Measurements from ENCODE around the gene SPEF2. TPM values are rescaled to one million over a fixed set of nuclear protein-coding genes. Genes with fewer than 3 reads are reported as not detected.
A peak's percentile ranks its signal among the peaks of the same experiment; 100 is the strongest.

The SPEF2 gene
- total RNA-seq, 2 experiments from 2014 or later = 0.03 TPM; not detected in 1

- ChIA-PET POLR2A (interaction anchor here (0.5 to 8.2 kb wide), 8 partner anchors 8 to 1367 kb away, joined by 3 to 52 read pairs (median 4); no protein-coding TSS in a partner anchor), CTCF (ENCODE audit: unreplicated experiment) (interaction anchor here (1.3 kb wide), 2 partner anchors 14 to 36 kb away, joined by 3 to 5 read pairs; no protein-coding TSS in a partner anchor)
- H3K27ac ChIP-seq (ENCODE audit: low read depth, low read length, poor library complexity, severe bottlenecking) = peak overlapping the region; percentile 72
- H3K79me2 ChIP-seq (ENCODE audit: insufficient read depth, low read depth, low read length) = peaks cover 59% of the 10 kb centered on the region
- peak; percentile 51 for DNase-seq (ENCODE audit: low spot score)
- intact Hi-C loops (cut with micrococcal nuclease; ENCODE audit: unreplicated experiment) = no loop called here
- H2AFZ ChIP-seq (ENCODE audit: low read length) = peak overlapping the region; percentile 9; the same call in 1 of the 2 replicates
- H3K9me2 ChIP-seq (ENCODE audit: insufficient read depth, low read length) = no peaks in the 10 kb centered on the region
- peaks cover 54% of the 10 kb centered on the region for H3K4me1 ChIP-seq (ENCODE audit: insufficient read depth, low read length, poor library complexity, severe bottlenecking)
- H3K4me3 ChIP-seq (ENCODE audit: low read depth, low read length, poor library complexity, severe bottlenecking) = peak overlapping the region; percentile 75
- H3K36me3 ChIP-seq (ENCODE audit: insufficient read depth, low read length) = peaks cover 55% of the 10 kb centered on the region
- BruUV-seq (replicated peaks) = no TSS peak
- peaks cover 9% of the 10 kb centered on the region for H3K9me3 ChIP-seq (ENCODE audit: low read length)
- H4K20me1 ChIP-seq (ENCODE audit: insufficient read depth, low read length) = no peaks in the 10 kb centered on the region
- H3K4me2 ChIP-seq (ENCODE audit: low read length) = peak overlapping the region; percentile 91
- TF ChIP-seq, protein P1, sequence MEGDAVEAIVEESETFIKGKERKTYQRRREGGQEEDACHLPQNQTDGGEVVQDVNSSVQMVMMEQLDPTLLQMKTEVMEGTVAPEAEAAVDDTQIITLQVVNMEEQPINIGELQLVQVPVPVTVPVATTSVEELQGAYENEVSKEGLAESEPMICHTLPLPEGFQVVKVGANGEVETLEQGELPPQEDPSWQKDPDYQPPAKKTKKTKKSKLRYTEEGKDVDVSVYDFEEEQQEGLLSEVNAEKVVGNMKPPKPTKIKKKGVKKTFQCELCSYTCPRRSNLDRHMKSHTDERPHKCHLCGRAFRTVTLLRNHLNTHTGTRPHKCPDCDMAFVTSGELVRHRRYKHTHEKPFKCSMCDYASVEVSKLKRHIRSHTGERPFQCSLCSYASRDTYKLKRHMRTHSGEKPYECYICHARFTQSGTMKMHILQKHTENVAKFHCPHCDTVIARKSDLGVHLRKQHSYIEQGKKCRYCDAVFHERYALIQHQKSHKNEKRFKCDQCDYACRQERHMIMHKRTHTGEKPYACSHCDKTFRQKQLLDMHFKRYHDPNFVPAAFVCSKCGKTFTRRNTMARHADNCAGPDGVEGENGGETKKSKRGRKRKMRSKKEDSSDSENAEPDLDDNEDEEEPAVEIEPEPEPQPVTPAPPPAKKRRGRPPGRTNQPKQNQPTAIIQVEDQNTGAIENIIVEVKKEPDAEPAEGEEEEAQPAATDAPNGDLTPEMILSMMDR (conservative IDR thresholded peaks at IDR 0.05; ENCODE audit: low read length) = no peak
Measured at GRCh38 chr5:35859101-35859661, 241.5 kb downstream of the SPEF2 start.

GRCh38 chr5:35860686-35861085 lies 243.0 kb downstream of the SPEF2 start:
- POLR2A ChIA-PET = interaction anchor here (0.6 to 8.2 kb wide), 2 partner anchors 20 to 450 kb away, joined by 3 to 52 read pairs; no protein-coding TSS in a partner anchor
- intact Hi-C loops (cut with micrococcal nuclease; ENCODE audit: unreplicated experiment) = no loop called here
- H3K36me3 ChIP-seq (ENCODE audit: insufficient read depth, low read length) = peaks cover 70% of the 10 kb centered on the region

GRCh38 chr5:35861718-35862117 lies 244.1 kb downstream of the SPEF2 start:
- no peak overlapping the region for H2AFZ ChIP-seq (ENCODE audit: low read length)
- H3K4me1 ChIP-seq (ENCODE audit: insufficient read depth, low read length, poor library complexity, severe bottlenecking) = peaks cover 28% of the 10 kb centered on the region
- intact Hi-C loops (cut with micrococcal nuclease; ENCODE audit: unreplicated experiment) = no loop called here
- H3K79me2 ChIP-seq (ENCODE audit: insufficient read depth, low read depth, low read length) = peaks cover 56% of the 10 kb centered on the region
- ChIA-PET CTCF (ENCODE audit: unreplicated experiment) (no interaction called here), POLR2A (interaction anchor here (0.7 to 1.8 kb wide), 2 partner anchors 9 to 19 kb away, joined by 3 to 6 read pairs; no protein-coding TSS in a partner anchor)
- H4K20me1 ChIP-seq (ENCODE audit: insufficient read depth, low read length) = no peaks in the 10 kb centered on the region
- no peak overlapping the region for H3K4me2 ChIP-seq (ENCODE audit: low read length)
- DNase-seq (ENCODE audit: low spot score) = no peak
- no peak overlapping the region for H3K4me3 ChIP-seq (ENCODE audit: low read depth, low read length, poor library complexity, severe bottlenecking)
- TF ChIP-seq, protein P1 (conservative IDR thresholded peaks at IDR 0.05; ENCODE audit: low read length) = no peak
- TF ChIP-seq EZH2phosphoT487 (IDR thresholded peaks at IDR 0.05; ENCODE audit: borderline replicate concordance, low read depth, low read length) = no peak
- no TSS peak for BruUV-seq (replicated peaks)
- H3K36me3 ChIP-seq (ENCODE audit: insufficient read depth, low read length) = peaks cover 80% of the 10 kb centered on the region
- H3K9me3 ChIP-seq (ENCODE audit: low read length) = peaks cover 14% of the 10 kb centered on the region
- no peak overlapping the region for H3K27ac ChIP-seq (ENCODE audit: low read depth, low read length, poor library complexity, severe bottlenecking)
- no peaks in the 10 kb centered on the region for H3K9me2 ChIP-seq (ENCODE audit: insufficient read depth, low read length)

More at GRCh38 chr5:35860686-35861085, 243.0 kb downstream of the SPEF2 start:
- H3K27ac ChIP-seq (ENCODE audit: low read depth, low read length, poor library complexity, severe bottlenecking) = no peak overlapping the region
- H3K4me2 ChIP-seq (ENCODE audit: low read length) = peak overlapping the region; percentile 91
- H4K20me1 ChIP-seq (ENCODE audit: insufficient read depth, low read length) = no peaks in the 10 kb centered on the region
- no peak for DNase-seq (ENCODE audit: low spot score)
- peaks cover 39% of the 10 kb centered on the region for H3K4me1 ChIP-seq (ENCODE audit: insufficient read depth, low read length, poor library complexity, severe bottlenecking)
- no peak overlapping the region for H3K4me3 ChIP-seq (ENCODE audit: low read depth, low read length, poor library complexity, severe bottlenecking)
- H3K9me2 ChIP-seq (ENCODE audit: insufficient read depth, low read length) = no peaks in the 10 kb centered on the region
- no peak overlapping the region for H2AFZ ChIP-seq (ENCODE audit: low read length)
- H3K79me2 ChIP-seq (ENCODE audit: insufficient read depth, low read depth, low read length) = peaks cover 58% of the 10 kb centered on the region
- peaks cover 14% of the 10 kb centered on the region for H3K9me3 ChIP-seq (ENCODE audit: low read length)
- TF ChIP-seq, protein P1 (conservative IDR thresholded peaks at IDR 0.05; ENCODE audit: low read length) = no peak
- no peak for TF ChIP-seq EZH2phosphoT487 (IDR thresholded peaks at IDR 0.05; ENCODE audit: borderline replicate concordance, low read depth, low read length)
- BruUV-seq (replicated peaks) = no TSS peak
- CTCF ChIA-PET (ENCODE audit: unreplicated experiment) = no interaction called here
